ENCODE measurements around the gene CLDN2. TPM values are rescaled to one million over a fixed set of nuclear protein-coding genes. Genes with fewer than 3 reads are reported as not detected.

CLDN2 gene, protein sequence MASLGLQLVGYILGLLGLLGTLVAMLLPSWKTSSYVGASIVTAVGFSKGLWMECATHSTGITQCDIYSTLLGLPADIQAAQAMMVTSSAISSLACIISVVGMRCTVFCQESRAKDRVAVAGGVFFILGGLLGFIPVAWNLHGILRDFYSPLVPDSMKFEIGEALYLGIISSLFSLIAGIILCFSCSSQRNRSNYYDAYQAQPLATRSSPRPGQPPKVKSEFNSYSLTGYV
- total RNA-seq = not detected in 2 replicates

DNA sequence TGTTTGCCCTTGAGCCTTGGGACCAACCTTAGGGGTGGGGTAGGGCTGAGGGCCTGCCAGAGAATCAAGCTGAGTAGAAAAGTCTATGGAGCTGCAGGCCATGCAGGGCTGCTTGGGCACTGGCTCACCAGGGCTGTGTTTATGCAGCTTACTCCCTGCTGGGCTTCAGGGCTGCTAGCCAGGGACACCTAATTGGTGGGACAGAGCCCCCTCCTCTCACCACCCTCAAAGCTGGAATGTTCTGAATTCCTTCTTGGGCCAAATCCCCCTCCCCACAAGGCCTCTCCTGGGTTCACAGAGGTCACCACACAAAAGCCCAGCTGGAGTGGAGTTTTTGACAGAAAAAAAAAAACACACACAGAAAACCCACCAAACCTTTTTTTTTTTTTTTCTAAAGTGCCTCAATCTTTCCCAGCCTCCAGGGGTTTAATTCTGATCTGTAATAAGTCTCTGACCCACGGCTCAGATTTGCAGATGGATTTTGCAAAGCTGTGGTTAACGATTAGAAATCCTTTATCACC, at the start of gene CLDN2:
Gene CLDN2 (plus strand): TSS at position 471 of the 521 bp plus-strand sequence. CDS start 7,827 bp downstream, outside the sequence.

DNA sequence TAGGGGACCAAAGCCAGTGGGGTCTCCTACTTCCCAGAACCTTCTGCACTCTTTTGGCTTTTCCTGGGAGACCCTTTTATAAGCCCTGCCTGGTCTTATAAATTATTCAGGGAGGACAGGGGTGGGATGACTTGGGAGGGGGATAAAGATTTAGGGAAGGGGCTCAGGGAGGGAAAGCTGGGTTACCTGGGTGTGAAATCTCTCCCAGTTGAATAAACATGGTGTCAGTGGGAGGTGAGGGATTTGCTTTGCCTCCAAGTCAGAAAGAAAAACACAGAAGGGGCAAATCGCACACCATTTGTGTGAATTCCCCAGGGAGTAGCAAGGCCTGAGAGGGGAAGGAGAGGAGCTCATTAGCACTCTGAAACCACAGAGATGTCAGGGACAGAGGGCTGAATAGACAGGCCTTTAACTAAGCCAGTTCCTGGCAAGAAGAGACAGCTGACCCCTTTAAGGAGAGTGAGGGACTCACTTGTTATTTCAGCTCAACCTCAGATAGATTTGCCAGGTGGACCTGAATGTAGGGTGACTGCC, 16.8 kb upstream of the CLDN2 start, which contains the start of gene RIPPLY1:
Gene RIPPLY1 (minus strand): TSS at position 51 of the 534 bp plus-strand sequence. CDS start 54 bp downstream, outside the sequence.

Other genes with a start within 250 kb of the CLDN2 start
- gene RNF128, start 193.7 kb upstream of the CLDN2 start, total RNA-seq = 0.38 TPM in 1 of 2 replicates, not detected in the other
- gene TBC1D8B, start 117.7 kb upstream of the CLDN2 start, total RNA-seq = 4.2 and 4.8 TPM in 2 replicates
- not detected in 2 replicates for gene RIPPLY1, start 17.1 kb upstream of the CLDN2 start, total RNA-seq
- 10.1 and 12.6 TPM in 2 replicates for gene MORC4, start 79.8 kb downstream of the CLDN2 start, total RNA-seq
- gene RBM41, start 198.4 kb downstream of the CLDN2 start, total RNA-seq = 11.1 and 13.1 TPM in 2 replicates